Ishikawa (cell line): Measurements from ENCODE around the gene ROGDI.

Experiments used
- CEBPB ChIP-seq: IDR thresholded peaks from 2 replicates; pipeline ENCODE4 v1.6.1; 2012
- CREB1 ChIP-seq: IDR thresholded peaks from 2 replicates; pipeline ENCODE4 v1.6.1; 2012; ENCODE audit warnings: low read depth
- EGR1 ChIP-seq: IDR thresholded peaks from 2 replicates; pipeline ENCODE4 v1.6.1; 2012
- EP300 ChIP-seq: IDR thresholded peaks from 2 replicates; pipeline ENCODE4 v1.6.1; 2012; ENCODE audit warnings: borderline replicate concordance
- MAX ChIP-seq: IDR thresholded peaks from 2 replicates; pipeline ENCODE4 v1.6.1; 2012
- NFIC ChIP-seq: IDR thresholded peaks from 2 replicates; pipeline ENCODE4 v1.6.1; 2012
- TAF1 ChIP-seq: IDR thresholded peaks from 2 replicates; pipeline ENCODE4 v1.6.1; 2012; ENCODE audit warnings: low read depth, mild to moderate bottlenecking
- TEAD4 ChIP-seq: IDR thresholded peaks from 2 replicates; pipeline ENCODE4 v1.6.1; 2012
- USF1 ChIP-seq: IDR thresholded peaks from 2 replicates; pipeline ENCODE4 v1.6.1; 2012
- YY1 ChIP-seq: IDR thresholded peaks from 2 replicates; pipeline ENCODE4 v1.6.1; 2012; ENCODE audit warnings: low read depth

GRCh38 chr16:4839942-4840341, 37.5 kb upstream of the ROGDI start:
- no peak for TF ChIP-seq CREB1
- TF ChIP-seq EGR1, result no peak
- no peak for TF ChIP-seq CEBPB
- no peak for TF ChIP-seq TEAD4
- TF ChIP-seq USF1, result no peak
- peak; percentile 15; the same call in 1 of the 2 replicates for TF ChIP-seq NFIC
- no peak for TF ChIP-seq YY1
- TF ChIP-seq MAX, result no peak
- TF ChIP-seq EP300, result no peak
- TF ChIP-seq TAF1, result no peak
